Epidermal melanocyte (primary cell): ENCODE measurements around the gene ATP11C.
"Not testable (repeated sequence)": the region's sequence is repeated elsewhere in the genome, so short reads cannot be mapped to it uniquely, and the experiment has no call there.

Experiments used
- DNase-seq: peaks from one replicate; pipeline ENCODE4 v3.0.0; 2011; ENCODE audit warnings: low spot score; ENCODE audit not compliant: insufficient read length

Gene ATP11C

DNA sequence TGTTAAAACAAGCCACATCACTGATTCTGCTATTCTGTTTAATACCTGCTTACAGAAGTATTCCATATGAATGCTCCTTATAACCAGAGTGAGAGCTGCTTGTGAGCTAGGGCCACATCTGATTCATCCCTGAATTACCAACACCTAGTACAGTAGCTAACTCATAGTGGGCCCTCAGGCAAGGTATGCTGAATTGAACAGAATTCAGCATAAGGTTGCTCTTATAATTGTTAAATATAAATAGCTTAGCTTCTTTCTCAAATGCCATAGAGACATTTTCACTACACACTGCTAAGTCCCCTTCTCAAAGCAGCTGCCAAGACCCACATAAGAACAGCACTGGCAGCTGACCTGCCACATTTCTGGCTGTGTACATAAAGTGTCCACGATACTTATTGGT is 197.9 kb downstream of the ATP11C start:
- no peak for DNase-seq

DNA sequence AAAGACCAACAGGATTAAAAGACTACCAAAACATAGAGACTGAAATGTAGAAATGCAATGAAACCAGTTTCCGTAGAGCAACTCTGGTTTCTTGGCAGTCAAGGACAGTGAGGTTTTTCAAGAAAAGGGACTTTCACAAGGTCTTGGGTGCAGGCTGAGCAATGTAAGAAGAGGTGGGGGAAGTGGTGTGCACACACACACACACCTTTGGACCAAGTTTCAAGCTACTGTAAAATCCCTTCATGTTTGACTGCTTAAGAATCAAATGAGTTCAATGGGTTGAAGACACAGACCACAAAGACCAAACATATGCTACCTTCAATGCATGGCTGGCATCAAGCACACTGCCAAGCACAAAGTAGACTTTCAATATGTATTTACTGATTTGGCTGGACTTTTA is 207.1 kb downstream of the ATP11C start:
- no peak for DNase-seq

DNA sequence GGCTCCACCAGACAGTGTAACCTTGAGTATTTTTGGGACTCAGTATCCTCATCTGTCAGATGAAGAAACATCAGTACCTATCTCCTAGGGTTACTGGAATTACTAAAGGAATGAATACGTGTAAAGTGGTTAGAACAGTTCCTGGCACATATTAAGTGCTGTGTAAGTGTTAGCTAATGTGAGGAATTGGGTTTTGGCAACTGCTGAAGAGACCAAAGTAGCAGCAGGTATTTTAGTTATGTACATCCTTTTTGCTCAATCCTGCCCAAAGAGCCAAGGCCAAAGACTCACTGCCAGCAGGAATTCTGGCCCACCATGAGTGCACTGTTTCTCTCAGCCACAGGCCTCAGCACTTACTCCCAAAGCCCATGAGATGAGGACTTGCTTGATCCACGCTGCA is 208.2 kb downstream of the ATP11C start:
- DNase-seq: no peak

DNA sequence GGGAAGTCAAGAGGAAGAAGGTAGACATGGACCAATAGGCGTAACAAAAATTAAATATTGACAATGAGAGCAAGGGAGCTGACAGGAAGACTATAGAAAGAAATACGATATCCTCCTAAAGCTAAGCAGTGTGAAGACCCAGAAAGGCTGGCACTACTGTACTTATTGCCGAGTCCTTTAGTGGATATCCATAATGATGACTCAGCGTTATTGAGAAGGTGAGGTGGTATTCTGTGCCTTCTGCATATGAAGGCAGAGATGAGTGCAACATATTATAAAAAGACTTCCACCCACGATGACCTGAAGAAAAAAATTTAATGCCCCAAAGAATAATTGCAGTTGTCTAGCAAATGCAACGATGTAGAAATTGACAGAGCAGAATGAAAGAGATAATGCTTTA is 211.9 kb downstream of the ATP11C start:
- no peak for DNase-seq

DNA sequence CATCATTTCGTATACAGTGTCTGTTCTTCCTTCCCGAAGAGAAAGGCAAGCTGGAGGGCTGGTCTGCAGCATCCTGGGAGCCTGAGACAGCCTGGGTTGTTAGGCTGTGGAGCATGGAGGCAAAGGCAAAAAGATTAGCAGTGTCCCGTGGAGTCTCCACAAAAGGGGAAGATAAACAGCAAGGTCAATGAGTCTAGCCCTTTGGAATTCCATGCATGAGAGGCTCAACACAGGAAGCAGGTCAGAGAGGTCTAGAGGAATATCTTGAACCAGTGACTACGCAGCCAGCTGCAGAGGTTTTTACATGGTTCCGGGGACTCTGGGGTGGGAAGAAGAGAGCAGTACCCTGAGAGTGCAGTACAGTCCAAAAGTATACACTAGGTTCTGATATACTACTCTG is 212.7 kb downstream of the ATP11C start:
- DNase-seq: no peak

DNA sequence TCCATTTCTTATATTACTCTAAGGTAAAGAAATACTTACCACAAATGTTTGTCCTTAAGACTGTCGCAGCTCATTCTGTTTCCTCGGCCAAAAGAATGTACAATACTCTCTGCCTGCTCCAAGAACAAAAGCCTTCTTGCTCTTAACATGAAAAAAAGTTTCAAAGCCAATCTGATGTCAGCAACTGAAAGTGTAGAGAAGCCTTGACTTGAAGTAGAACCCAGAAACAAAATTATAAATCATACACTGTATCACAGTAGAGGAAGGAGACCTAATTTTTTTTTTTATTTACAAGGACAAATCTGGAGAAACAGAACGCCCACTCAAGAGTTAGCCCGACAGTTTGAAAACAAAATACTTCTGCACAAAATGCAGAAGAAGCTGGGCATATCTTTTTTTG is 224.8 kb downstream of the ATP11C start, which contains the start of gene MCF2:
Gene MCF2, minus strand, starts transcription at position 101 of the 400 bp plus-strand sequence. CDS start 56,423 bp downstream, outside the sequence.
- no peak for DNase-seq

DNA sequence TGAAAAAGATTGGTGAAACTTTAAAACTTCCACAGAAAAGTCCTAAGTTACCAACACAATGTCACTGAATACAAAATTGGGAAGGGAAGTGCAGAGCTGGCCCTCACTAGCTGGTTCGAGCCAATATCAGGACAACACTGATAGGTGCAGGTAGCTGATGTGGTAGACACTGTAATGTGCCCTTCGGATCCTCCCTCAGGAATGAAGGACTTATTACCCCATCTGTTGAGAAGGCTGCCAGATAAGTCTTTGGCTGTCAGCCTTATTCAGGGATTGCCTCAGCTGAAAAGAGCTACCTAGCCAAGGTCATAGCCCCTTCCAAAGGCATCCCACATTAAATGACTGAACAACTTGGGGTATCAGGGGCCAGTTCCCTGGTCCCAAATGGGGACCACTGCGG is 230.2 kb downstream of the ATP11C start:
- DNase-seq: no peak

DNA sequence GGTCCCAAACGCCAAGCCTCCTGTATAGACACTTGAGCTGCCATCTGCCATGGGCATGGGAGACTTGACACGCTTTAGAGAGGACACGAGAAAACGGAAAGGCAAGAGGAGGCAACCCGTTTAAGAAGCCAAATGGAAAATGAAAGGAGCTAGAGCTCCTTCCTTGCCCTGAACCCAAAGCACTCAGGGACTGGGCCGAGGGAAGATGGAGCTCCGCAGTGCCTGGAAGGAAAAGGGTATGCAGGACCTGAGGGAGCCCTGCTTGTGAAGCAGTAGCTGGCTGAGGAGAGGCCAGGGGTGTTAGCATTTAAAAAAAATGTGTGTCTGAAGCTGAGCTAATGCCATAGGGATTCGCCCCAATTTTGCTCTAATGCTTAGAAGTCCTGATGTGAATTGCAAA is 239.9 kb downstream of the ATP11C start:
- no peak for DNase-seq

DNA sequence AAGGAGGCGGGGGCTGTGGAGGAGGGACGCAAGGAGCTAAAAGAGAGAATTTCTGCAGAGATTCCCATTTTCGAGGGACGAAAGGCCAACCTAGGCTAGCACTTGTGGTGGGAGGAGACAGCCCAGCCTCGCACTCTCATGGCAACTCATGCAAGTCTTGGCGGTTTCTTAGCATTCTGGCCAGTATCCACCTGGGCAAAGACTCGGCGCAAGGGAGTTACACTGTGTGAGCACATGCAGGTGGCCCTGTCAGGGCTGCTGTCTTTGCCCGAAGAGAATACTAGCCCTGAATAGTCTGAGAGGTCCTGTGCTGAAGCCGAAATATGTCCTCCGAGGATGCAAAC is 240.4 kb downstream of the ATP11C start:
- DNase-seq: no peak

DNA sequence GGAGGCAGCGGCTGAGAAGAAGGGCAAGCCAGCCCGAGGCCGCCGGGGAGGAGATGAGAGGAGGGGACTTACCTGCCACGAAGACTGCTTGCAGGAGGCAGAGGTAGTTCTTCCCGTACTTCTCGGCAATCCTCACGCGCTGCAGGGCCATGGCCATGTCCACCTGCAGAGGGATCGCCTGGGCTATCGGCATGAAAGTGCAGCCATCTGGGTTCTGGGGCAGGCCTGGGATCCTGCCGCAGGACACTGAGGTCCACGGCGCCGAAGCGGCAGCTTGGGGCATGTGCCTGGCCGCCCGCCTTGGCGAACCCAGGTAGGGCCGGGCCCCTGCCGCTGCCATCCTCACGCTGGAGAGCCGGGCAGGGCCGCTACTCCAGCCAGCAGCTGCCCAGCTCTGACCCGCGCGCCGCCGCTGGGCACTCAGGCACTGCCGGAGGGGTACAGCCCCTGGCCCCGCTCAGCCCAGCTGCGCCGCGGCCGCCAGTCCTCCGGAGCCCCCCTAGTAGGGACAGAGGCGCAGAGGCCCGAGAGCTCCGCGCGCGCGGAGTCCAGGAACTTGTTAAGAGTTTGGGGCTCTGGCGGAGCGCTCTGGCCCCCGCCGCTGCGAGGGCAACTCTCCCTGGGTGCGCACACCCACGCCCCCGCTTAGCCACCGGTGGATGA is 240.9 kb downstream of the ATP11C start:
- DNase-seq: no peak

DNA sequence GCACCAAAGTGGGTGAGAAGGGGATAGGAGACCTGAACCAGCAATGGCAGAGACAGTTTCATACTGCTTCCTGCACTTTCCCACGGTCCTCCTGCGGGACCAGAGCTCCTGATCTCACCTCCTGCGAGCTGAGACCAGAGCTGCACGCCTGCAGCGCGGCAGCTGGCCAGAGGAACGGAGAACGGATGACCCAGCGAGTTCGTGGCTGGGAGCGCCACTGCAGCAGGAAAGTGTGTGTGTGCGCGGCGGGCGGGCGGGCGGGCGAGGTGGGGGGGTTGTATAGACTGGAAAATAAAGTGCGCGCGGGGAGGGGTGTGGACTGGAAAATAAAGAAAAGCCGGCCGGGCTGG is 241.4 kb downstream of the ATP11C start:
- DNase-seq: no peak

DNA sequence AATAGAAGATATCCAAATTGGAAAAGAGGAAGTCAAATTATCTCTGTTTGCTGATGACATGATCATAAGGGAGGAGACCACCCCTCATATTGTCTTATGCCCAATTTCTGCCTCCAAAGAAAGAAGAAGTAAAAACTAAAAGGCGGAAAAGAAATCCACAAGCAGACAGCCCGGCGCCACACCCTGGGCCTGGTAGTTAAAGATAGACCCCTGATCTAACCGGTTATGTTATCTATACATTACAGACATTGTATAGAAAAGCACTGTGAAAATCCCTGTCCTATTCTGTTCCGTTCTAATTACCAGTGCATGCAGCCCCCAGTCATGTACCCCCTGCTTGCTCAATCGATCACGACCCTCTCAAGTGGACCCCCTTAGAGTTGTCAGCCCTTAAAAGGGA is 247.7 kb downstream of the ATP11C start:
- DNase-seq: not testable (repeated sequence)

DNA sequence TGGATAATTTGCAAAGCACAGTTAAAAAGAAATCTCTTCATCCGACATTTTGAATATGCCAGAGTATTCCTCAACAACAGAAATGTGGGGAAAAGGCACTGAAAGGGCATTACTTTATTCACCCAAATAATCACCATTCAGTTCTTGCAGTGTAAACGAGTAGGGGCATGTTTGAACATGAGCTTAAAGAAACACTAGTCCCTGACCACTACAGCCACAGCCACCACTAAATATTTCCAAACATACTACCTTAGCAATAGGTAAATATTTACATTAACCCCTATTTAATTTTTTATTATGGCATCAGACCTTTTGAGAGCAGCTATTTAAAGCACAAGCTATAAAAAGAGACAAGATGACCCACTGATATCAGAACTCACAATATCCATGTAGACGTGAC is 252.5 kb downstream of the ATP11C start:
- no peak for DNase-seq
